ENCODE results near the gene SFXN3.

SFXN3 gene

DNA sequence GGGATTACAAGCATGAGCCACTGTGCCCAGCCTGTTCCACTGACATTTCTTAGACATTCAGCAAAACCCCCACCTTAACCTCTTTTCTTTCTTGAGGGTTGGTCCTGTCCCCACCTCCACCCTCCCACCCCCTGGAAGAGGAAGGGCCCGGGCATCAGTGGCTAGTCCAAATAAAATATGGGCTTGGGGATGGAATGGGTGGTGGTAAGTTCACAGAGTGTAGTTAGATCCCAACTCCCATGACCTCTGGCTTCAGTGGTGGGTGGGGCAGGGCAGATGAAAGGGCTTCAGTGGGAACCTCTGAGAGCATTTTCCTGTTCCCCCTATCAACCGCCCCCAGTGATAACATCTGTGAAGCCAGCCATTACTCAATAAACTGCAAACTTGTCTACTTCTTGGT is 9.8 kb downstream of the SFXN3 start:
- TF ChIP-seq, protein P1, sequence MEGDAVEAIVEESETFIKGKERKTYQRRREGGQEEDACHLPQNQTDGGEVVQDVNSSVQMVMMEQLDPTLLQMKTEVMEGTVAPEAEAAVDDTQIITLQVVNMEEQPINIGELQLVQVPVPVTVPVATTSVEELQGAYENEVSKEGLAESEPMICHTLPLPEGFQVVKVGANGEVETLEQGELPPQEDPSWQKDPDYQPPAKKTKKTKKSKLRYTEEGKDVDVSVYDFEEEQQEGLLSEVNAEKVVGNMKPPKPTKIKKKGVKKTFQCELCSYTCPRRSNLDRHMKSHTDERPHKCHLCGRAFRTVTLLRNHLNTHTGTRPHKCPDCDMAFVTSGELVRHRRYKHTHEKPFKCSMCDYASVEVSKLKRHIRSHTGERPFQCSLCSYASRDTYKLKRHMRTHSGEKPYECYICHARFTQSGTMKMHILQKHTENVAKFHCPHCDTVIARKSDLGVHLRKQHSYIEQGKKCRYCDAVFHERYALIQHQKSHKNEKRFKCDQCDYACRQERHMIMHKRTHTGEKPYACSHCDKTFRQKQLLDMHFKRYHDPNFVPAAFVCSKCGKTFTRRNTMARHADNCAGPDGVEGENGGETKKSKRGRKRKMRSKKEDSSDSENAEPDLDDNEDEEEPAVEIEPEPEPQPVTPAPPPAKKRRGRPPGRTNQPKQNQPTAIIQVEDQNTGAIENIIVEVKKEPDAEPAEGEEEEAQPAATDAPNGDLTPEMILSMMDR (IDR thresholded peaks at IDR 0.05; ENCODE audit: control extremely low read depth, extremely low read depth, low read depth, missing control alignments) = no peak
- POLR2A ChIA-PET = no interaction called here
- DNase-seq (ENCODE audit: extremely low spot score) = no peak
- CTCF ChIA-PET = interaction anchor here (1.0 to 28.8 kb wide), 20 partner anchors 12 to 606 kb away, joined by 3 to 855 read pairs (median 4); partner anchors contain the start of genes KAZALD1, LZTS2, MRPL43 and PDZD7

DNA sequence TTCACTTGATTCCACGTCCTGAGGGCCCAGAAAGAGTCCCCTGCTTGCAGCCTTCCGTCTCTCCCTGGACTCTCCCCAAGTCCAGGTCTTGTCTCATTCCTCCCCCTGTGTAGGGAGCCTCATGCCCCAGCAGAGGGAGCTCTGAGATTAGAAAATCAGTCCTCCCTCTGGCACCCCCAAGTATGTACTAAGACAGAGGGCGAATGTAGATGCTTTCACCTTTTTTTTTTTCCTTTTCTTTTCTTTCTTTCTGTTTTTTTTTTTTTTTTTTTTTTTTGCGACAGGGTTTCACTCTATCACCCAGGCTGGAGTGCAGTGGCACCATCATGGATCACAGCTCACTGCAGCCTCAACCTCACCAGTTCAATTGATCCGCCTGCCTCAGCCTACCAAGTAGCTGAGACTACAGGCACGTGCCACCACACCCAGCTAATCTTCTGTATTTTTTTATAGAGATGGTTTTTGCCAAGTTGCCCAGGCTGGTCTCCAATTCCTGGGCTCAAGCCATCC is 10.3 kb downstream of the SFXN3 start:
- ChIA-PET CTCF (interaction anchor here (0.7 to 28.8 kb wide), 26 partner anchors 12 to 607 kb away, joined by 3 to 855 read pairs (median 4); partner anchors contain the start of genes KAZALD1, LZTS2, MRPL43 and PDZD7), POLR2A (interaction anchor here (0.7 kb wide), 1 partner anchor 12 kb away, joined by 3 read pairs; no protein-coding TSS in a partner anchor)
- DNase-seq (ENCODE audit: extremely low spot score) = peak; percentile 86
- TF ChIP-seq, protein P1 (IDR thresholded peaks at IDR 0.05; ENCODE audit: control extremely low read depth, extremely low read depth, low read depth, missing control alignments) = peak; percentile 91

DNA sequence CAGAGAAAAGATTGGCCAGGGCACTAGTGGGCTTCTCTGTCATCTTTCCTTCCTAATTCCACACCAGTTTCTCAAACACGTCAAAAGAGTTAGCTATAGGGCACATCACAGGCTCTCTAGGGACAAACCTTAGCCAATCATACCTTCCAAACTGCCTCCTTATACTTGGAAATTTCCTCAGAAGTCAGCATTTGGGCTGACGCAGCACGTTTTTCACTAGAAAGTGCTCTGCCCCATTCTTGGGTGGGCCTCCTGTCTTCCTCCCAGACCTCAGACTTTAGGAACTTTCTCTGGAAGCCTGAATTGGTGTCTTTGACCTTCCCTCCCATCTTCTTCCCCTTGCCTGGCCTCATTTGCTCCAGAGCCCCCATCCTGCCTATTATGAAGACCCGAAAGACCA is 11.1 kb downstream of the SFXN3 start:
- POLR2A ChIA-PET = no interaction called here
- TF ChIP-seq, protein P1 (IDR thresholded peaks at IDR 0.05; ENCODE audit: control extremely low read depth, extremely low read depth, low read depth, missing control alignments) = no peak
- DNase-seq (ENCODE audit: extremely low spot score) = no peak
- CTCF ChIA-PET = interaction anchor here (0.8 to 28.8 kb wide), 23 partner anchors 13 to 134 kb away, joined by 3 to 855 read pairs (median 5); partner anchors contain the start of genes KAZALD1, LZTS2, MRPL43 and PDZD7

DNA sequence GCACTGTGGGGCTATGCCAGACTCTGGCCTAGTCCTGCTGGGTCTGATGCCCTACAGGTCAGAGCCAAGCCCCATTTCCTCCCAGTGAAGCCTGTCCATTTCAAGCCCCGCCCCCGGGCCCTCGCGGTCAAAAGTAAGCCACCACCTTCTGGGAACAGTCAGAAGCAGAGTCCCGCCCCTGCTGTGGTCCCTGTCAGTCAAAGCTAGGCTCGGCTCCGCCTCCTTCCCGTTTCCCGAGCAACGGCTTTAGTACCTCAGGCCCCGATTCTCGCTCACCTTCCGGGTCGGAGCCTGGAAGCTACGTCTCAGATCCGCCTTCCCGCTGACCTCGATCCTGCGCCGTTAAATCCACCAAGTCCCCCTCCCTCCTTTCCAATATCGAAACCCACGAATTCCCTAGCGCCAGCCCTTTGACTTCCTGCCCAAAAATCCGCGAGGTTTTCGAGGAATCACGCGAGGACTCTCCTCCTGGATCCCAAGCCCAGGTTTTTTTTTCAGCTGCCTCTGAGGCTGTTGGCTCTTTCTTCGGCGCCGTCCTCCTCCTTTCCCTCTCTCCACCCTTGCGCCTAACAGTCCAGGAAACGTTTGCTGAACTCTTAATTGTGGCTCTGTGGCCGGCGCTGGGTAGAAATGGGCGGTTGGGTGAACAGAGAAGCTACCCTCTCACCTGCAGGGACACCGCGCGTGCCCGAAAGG is 11.8 kb downstream of the SFXN3 start:
- TF ChIP-seq, protein P1 (IDR thresholded peaks at IDR 0.05; ENCODE audit: control extremely low read depth, extremely low read depth, low read depth, missing control alignments) = no peak
- POLR2A ChIA-PET = interaction anchor here (1.0 kb wide), 1 partner anchor 11 kb away, joined by 4 read pairs; no protein-coding TSS in a partner anchor
- peak; percentile 95 for DNase-seq (ENCODE audit: extremely low spot score)

DNA sequence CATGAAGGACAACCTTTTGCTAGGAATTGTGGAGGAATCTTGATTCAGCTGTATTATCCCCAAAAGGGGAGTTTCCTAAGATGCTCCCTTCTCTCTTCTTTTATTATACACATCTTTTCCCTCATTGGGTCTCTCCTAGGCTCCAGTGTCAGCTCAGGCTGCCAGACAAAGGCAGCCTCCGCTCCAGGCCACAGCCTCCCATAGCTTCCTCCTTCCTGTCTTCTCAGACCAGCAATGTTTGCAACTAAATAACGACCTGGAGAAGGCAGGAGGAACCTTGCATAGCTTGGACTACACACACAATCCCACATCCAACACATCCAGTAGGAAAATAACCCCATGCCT is 12.3 kb downstream of the SFXN3 start:
- no peak for DNase-seq (ENCODE audit: extremely low spot score)
- ChIA-PET CTCF (interaction anchor here (0.7 to 28.8 kb wide), 13 partner anchors 9 to 527 kb away, joined by 3 to 855 read pairs (median 4); partner anchors contain the start of genes KAZALD1, LZTS2, PDZD7 and SFXN3), POLR2A (interaction anchor here (1.0 kb wide), 1 partner anchor 11 kb away, joined by 4 read pairs; no protein-coding TSS in a partner anchor)
- TF ChIP-seq, protein P1 (IDR thresholded peaks at IDR 0.05; ENCODE audit: control extremely low read depth, extremely low read depth, low read depth, missing control alignments) = no peak

More for the DNA sequence above, 11.8 kb downstream of the SFXN3 start:
- CTCF ChIA-PET = interaction anchor here (0.7 to 28.8 kb wide), 14 partner anchors 14 to 528 kb away, joined by 3 to 855 read pairs (median 4); partner anchors contain the start of genes KAZALD1, LZTS2, PDZD7 and SFXN3

DNA sequence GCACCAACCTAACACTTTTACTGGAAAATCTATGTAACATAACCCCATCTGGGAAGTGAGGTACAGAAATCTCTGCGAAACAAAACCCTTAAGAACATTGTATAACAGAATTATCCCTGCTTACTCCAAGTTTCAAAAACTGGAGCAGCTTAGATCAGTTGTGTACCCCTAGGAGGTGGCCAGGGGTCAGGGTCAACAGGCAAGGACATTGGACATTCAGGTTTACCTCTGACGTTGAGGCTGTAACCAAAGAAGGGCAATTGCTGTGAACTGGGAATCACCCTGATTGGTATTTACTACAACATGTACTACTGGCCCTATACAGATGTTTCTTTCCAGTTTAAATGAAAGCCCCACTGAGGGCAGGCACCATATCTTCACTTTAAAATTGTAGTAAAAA is 13.1 kb downstream of the SFXN3 start:
- ChIA-PET POLR2A (no interaction called here), CTCF (interaction anchor here (0.9 to 28.8 kb wide), 8 partner anchors 10 to 105 kb away, joined by 3 to 855 read pairs (median 18); partner anchors contain the start of genes KAZALD1, LZTS2, PDZD7 and SFXN3)
- TF ChIP-seq, protein P1 (IDR thresholded peaks at IDR 0.05; ENCODE audit: control extremely low read depth, extremely low read depth, low read depth, missing control alignments) = no peak
- DNase-seq (ENCODE audit: extremely low spot score) = no peak

All from GM10248 (cell line).